ENCODE data around the gene LDLRAD4. TPM values are rescaled to one million over a fixed set of nuclear protein-coding genes. Genes with fewer than 3 reads are reported as not detected.

Gene LDLRAD4
- total and polyA plus RNA-seq, 2 experiments from 2014 or later = 0.73 to 1.9 TPM

- no peak for TF ChIP-seq ZNF462 (CRISPR knock-in tag; IDR thresholded peaks at IDR 0.05)
- TF ChIP-seq CREB1 (CRISPR knock-in tag; IDR thresholded peaks at IDR 0.05; ENCODE audit: low read depth) = no peak
Measured at GRCh38 chr18:13399511-13399910, 181.0 kb downstream of the LDLRAD4 start (continued).

- H2AFZ ChIP-seq = no peak overlapping the region
- H3K4me2 ChIP-seq = no peak overlapping the region
- Mint-ChIP-seq H3K9me3 (no peaks in the 10 kb centered on the region), H3K4me3 (no peak overlapping the region), H3K4me1 (no peaks in the 10 kb centered on the region; the same call in 2 of the 3 replicates), H3K36me3 (ENCODE audit: low read depth) (no peaks in the 10 kb centered on the region), H3K27ac (no peak overlapping the region), H3K27me3 (ENCODE audit: insufficient read depth, low read depth, poor library complexity) (peaks cover 7% of the 10 kb centered on the region)
- H3K9me2 ChIP-seq (ENCODE audit: insufficient read depth) = no peaks in the 10 kb centered on the region
- no peaks in the 10 kb centered on the region for H3K36me3 ChIP-seq (ENCODE audit: insufficient read depth)
- no peaks in the 10 kb centered on the region for H3K4me1 ChIP-seq (ENCODE audit: insufficient read depth)
- H3K79me2 ChIP-seq (replicated peaks; ENCODE audit: insufficient read depth) = no peaks in the 10 kb centered on the region
- DNase-seq (ENCODE audit: low spot score) = no peak
- H3K27ac ChIP-seq (ENCODE audit: low read depth) = no peak overlapping the region
- no peak overlapping the region for H3K4me3 ChIP-seq
- no peaks in the 10 kb centered on the region for H4K20me1 ChIP-seq (replicated peaks; ENCODE audit: insufficient read depth)
- no peaks in the 10 kb centered on the region for H3K27me3 ChIP-seq (ENCODE audit: insufficient read depth)
- ATAC-seq = no peak
- no peaks in the 10 kb centered on the region for H3F3A ChIP-seq (replicated peaks; ENCODE audit: low read depth)
- no peak for TF ChIP-seq STAT1 (IDR thresholded peaks at IDR 0.05; ENCODE audit: unreplicated experiment)
- TF ChIP-seq ZNF462 (CRISPR knock-in tag; IDR thresholded peaks at IDR 0.05) = no peak
- no peak for TF ChIP-seq EZH2 (IDR thresholded peaks at IDR 0.05; ENCODE audit: low read depth, unreplicated experiment)
- no peak for TF ChIP-seq JUNB (IDR thresholded peaks at IDR 0.05; ENCODE audit: unreplicated experiment)
- TF ChIP-seq NANOG (IDR thresholded peaks at IDR 0.05; ENCODE audit: borderline replicate concordance) = no peak
- no peak for TF ChIP-seq CREB1 (CRISPR knock-in tag; IDR thresholded peaks at IDR 0.05; ENCODE audit: low read depth)
- no peak for TF ChIP-seq CTCF (conservative IDR thresholded peaks at IDR 0.05; ENCODE audit: low read depth in 2 of 2)
Measured at GRCh38 chr18:13400636-13401315, 182.2 kb downstream of the LDLRAD4 start.

Data from GM23338 (cell line).